Gastrocnemius medialis (tissue), 4 donors: Measurements from ENCODE around the gene GUCY2C. TPM values are rescaled to one million over a fixed set of nuclear protein-coding genes. Genes with fewer than 3 reads are reported as not detected.

Experiments used
- ATAC-seq, 2 donors: fragments of 150-250 bp; one replicate each; pipeline ENCODE4 v1.9.1; 2016
- DNase-seq, 2 donors: peaks; one replicate each; pipeline ENCODE4 v3.0.0-alpha.2; 2019
- H3K27ac ChIP-seq, 4 donors: fragments of 200-600 bp; sonication (generic); 1 replicate in 1 of 4; 2 replicates in 3 of 4; pipeline ENCODE4 v1.5.1; 2016 to 2018; ENCODE audit warnings: mild to moderate bottlenecking in 2 of 4, moderate library complexity in 1 of 4
- H3K27me3 ChIP-seq, 3 donors: fragments of 200-600 bp; sonication (generic) in 2 of 3; 1 replicate in 1 of 3; 2 replicates in 2 of 3; pipeline versions ENCODE4 v1.5.1 to v1.6.0; 2016 to 2019; ENCODE audit warnings: mild to moderate bottlenecking in 1 of 3, moderate library complexity in 1 of 3
- H3K36me3 ChIP-seq, 2 donors: fragments of 200-600 bp; sonication (generic) in 1 of 2; one replicate each; pipeline ENCODE4 v1.5.1; 2017 to 2018
- H3K4me1 ChIP-seq, 2 donors: fragments of 200-600 bp; sonication (generic) in 1 of 2; one replicate each; pipeline ENCODE4 v1.5.1; 2016 to 2017; ENCODE audit warnings: mild to moderate bottlenecking in 2 of 2
- H3K4me3 ChIP-seq, 4 donors: fragments of 200-600 bp; sonication (generic) in 3 of 4; 1 replicate in 1 of 4; 2 replicates in 3 of 4; pipeline ENCODE4 v1.5.1; 2016 to 2019; ENCODE audit warnings: mild to moderate bottlenecking in 2 of 4
- H3K9me3 ChIP-seq, 3 donors: fragments of 200-600 bp; sonication (generic) in 2 of 3; 1 replicate in 1 of 3; 2 replicates in 2 of 3; pipeline ENCODE4 v1.5.1; 2016 to 2019
- POLR2A ChIP-seq, 2 donors: fragments of 450-650 bp; IDR thresholded peaks; one replicate each; pipeline ENCODE4 v1.6.1; 2017; ENCODE audit warnings: antibody characterized with exemption in 2 of 2, mild to moderate bottlenecking in 2 of 2, moderate library complexity in 2 of 2
- in situ Hi-C, 4 donors: fragments of 200-750 bp; cut with MboI; loops; one replicate each; pipeline versions ENCODE4 v1.15.0 to v1.8.0; 2017; ENCODE audit warnings: low sequenced_read_pairs in 4 of 4
- intact Hi-C: fragments of 100-400 bp; cut with DNase I; formaldehyde crosslinking; loops from one replicate; pipeline ENCODE4 v1.15.1; 2023; ENCODE audit warnings: low total_unique reads
- total RNA-seq, 4 donors: library from RNA; depleted of rRNA; stranded (reverse); fragments of >200 nt; gene quantifications; one replicate each; pipeline versions ENCODE4 v1.1.0 to v1.2.3, GENCODE V29; 2016
- TF ChIP-seq, protein P1 (sequence below), 5 experiments: fragments of 450-650 bp in 3 of 5; fragments of 200-600 bp in 2 of 5; sonication (generic) in 2 of 5; IDR thresholded peaks in 4 of 5; conservative IDR thresholded peaks in 1 of 5; 1 replicate in 4 of 5; 2 replicates in 1 of 5; pipeline ENCODE4 v1.5.1; 2016 to 2019; ENCODE audit warnings: antibody characterized with exemption in 5 of 5, mild to moderate bottlenecking in 3 of 5, moderate library complexity in 3 of 5

GUCY2C gene
- total RNA-seq, 4 donors from 2014 or later, result 0.09 to 0.17 TPM; not detected in 2

DNA sequence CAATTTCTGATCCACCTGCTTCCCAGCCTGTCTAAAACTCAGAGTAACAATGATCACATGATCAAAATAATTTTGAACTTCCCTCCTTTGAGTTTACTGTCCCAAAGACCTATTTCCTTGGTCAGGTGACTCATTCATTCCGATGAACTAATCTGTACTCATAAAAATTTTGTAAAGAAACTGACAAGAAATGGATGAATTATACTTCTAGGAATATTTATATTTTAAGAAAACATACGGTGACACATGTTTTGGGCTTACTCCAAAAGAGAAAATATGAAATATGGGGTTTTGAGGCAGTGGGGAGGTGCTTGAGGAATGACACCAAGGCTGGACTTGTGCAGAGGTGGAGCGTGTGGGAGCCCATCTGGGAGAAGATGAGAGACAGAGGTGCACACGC is 42.0 kb downstream of the GUCY2C start:
- Histone ChIP-seq H3K27ac (no peak overlapping the region), H3K36me3 (no peaks in the 10 kb centered on the region), H3K4me1 (peaks cover 0 to 3% of the 10 kb centered on the region in 2 donors), H3K4me3 (no peak overlapping the region), H3K9me3 (no peaks in the 10 kb centered on the region), H3K27me3 (no peaks in the 10 kb centered on the region)
- DNase-seq (no peak), ATAC-seq (no peak)
- in situ Hi-C loops, result loop anchor here in 2 of 4 donors (10.0 to 25.0 kb wide), 2 partner anchors 417 to 420 kb away; no protein-coding TSS in a partner anchor
- intact Hi-C loops, result no loop called here
- TF ChIP-seq, protein P1, sequence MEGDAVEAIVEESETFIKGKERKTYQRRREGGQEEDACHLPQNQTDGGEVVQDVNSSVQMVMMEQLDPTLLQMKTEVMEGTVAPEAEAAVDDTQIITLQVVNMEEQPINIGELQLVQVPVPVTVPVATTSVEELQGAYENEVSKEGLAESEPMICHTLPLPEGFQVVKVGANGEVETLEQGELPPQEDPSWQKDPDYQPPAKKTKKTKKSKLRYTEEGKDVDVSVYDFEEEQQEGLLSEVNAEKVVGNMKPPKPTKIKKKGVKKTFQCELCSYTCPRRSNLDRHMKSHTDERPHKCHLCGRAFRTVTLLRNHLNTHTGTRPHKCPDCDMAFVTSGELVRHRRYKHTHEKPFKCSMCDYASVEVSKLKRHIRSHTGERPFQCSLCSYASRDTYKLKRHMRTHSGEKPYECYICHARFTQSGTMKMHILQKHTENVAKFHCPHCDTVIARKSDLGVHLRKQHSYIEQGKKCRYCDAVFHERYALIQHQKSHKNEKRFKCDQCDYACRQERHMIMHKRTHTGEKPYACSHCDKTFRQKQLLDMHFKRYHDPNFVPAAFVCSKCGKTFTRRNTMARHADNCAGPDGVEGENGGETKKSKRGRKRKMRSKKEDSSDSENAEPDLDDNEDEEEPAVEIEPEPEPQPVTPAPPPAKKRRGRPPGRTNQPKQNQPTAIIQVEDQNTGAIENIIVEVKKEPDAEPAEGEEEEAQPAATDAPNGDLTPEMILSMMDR (IDR thresholded peaks at IDR 0.05 in 4 of 5, conservative IDR thresholded peaks at IDR 0.05 in 1 of 5), result no peak
- no peak for TF ChIP-seq POLR2A (IDR thresholded peaks at IDR 0.05)

DNA sequence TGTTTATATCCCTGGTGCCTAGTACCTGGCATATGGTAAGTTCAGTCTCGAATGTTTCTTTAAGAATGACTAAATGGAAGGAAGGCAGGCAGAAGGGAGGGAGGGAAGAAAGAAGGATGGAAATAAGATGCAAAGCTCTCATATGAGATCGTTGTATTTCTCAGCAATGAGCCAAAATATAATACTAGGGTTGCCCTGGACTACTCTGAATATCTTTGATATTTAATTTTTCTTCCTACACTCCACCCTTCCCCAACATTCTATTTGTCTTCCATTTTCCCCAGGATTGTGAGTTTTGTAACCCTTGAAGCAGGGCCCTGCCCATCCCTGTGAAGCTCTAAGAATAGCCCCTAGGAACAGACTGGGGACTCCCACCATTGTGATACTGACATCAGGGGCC is 43.9 kb downstream of the GUCY2C start:
- in situ Hi-C loops, result loop anchor here in 2 of 4 donors (10.0 to 25.0 kb wide), 2 partner anchors 415 to 418 kb away; no protein-coding TSS in a partner anchor
- Histone ChIP-seq H3K27me3 (no peaks in the 10 kb centered on the region), H3K4me1 (peaks cover 0 to 3% of the 10 kb centered on the region in 2 donors), H3K9me3 (no peaks in the 10 kb centered on the region), H3K27ac (no peak overlapping the region), H3K4me3 (no peak overlapping the region), H3K36me3 (no peaks in the 10 kb centered on the region)
- TF ChIP-seq, protein P1 (IDR thresholded peaks at IDR 0.05 in 4 of 5, conservative IDR thresholded peaks at IDR 0.05 in 1 of 5), result no peak
- TF ChIP-seq POLR2A (IDR thresholded peaks at IDR 0.05), result no peak
- intact Hi-C loops, result no loop called here
- no peak for DNase-seq
- no peak for ATAC-seq

DNA sequence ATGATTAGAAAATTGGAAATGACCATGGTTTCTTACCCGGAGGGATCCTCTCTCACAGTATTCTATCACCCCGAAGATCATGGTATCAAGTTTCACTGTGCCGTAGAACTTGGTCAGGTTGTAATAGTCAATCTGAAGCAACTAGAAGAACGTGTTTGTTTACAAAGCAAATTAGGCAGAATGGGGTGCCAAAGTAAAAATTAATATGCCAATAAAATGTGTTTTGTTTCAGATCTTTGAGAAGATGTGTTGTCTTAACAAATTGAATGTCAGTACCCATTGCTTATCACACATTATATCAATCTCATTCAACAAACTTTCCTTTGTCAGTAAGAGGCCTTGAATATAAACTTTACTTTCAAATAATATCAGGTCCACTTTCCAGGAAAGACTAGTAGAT is 45.0 kb downstream of the GUCY2C start:
- ATAC-seq, result no peak
- Histone ChIP-seq H3K4me3 (peak overlapping the region in 1 of 4 donors; percentile 9), H3K27ac (no peak overlapping the region), H3K27me3 (no peaks in the 10 kb centered on the region), H3K4me1 (peaks cover 0 to 3% of the 10 kb centered on the region in 2 donors), H3K36me3 (no peaks in the 10 kb centered on the region), H3K9me3 (no peaks in the 10 kb centered on the region)
- DNase-seq, result no peak
- intact Hi-C loops, result no loop called here
- TF ChIP-seq, protein P1 (IDR thresholded peaks at IDR 0.05 in 4 of 5, conservative IDR thresholded peaks at IDR 0.05 in 1 of 5), result no peak
- TF ChIP-seq POLR2A (IDR thresholded peaks at IDR 0.05), result no peak
- in situ Hi-C loops, result loop anchor here in 2 of 4 donors (10.0 to 25.0 kb wide), 2 partner anchors 414 to 417 kb away; no protein-coding TSS in a partner anchor

DNA sequence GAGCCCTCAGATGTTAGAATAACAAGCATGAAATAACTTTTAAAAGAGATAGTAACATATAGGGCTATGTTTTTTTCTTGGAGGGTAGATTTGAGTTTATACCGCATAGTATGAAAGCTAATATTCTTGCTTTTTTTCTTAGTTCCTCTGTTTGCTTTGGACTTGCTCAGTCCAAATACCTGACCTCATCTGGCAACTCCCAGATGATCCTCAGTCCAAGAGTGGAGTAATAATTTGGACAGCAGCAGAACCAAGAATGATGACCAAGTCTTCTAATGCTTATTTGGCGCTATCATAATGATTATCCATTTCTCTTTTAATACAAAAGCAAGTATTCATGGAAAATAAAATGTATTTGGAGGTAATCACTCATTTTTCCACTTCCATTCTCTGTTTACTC is 45.6 kb downstream of the GUCY2C start:
- peak; percentile 60 to 61 for ATAC-seq
- intact Hi-C loops, result no loop called here
- in situ Hi-C loops, result loop anchor here in 2 of 4 donors (10.0 to 25.0 kb wide), 2 partner anchors 413 to 416 kb away; no protein-coding TSS in a partner anchor

More for the DNA sequence above, 45.6 kb downstream of the GUCY2C start:
- H3K4me1 ChIP-seq, result peaks cover 0 to 3% of the 10 kb centered on the region in 2 donors
- H3K4me3 ChIP-seq, result peak overlapping the region in 1 of 4 donors; percentile 9
- no peaks in the 10 kb centered on the region for H3K27me3 ChIP-seq
- H3K27ac ChIP-seq, result peak overlapping the region in 1 of 4 donors; percentile 8
- H3K9me3 ChIP-seq, result no peaks in the 10 kb centered on the region
- DNase-seq, result no peak
- no peaks in the 10 kb centered on the region for H3K36me3 ChIP-seq
- TF ChIP-seq POLR2A (IDR thresholded peaks at IDR 0.05), result no peak
- TF ChIP-seq, protein P1 (IDR thresholded peaks at IDR 0.05 in 4 of 5, conservative IDR thresholded peaks at IDR 0.05 in 1 of 5), result no peak
